Panc1 (cell line): ENCODE data around the gene TTC17. TPM values are rescaled to one million over a fixed set of nuclear protein-coding genes. Genes with fewer than 3 reads are reported as not detected.

Experiments
- ATAC-seq: fragments of 200-7000 bp; cut with Tn5 transposase; 2 replicates; pipeline ENCODE4 v1.9.1; 2020; ENCODE audit warnings: mild to moderate bottlenecking, moderate library complexity
- BruUV-seq: library from RNA; stranded (reverse); fragments of 400-500 nt; replicated peaks from 2 replicates; lab custom pipeline; 2021; lab: Mats Ljungman, UMichigan
- CTCF ChIA-PET: fragments of 300-600 bp; sonication (Branson Sonifier 250); formaldehyde crosslinking; loops from one replicate; lab custom pipeline; 2022; ENCODE audit warnings: antibody characterized with exemption; lab: Charles Lee
- POLR2A ChIA-PET: fragments of 300-600 bp; sonication (Branson Sonifier 250); formaldehyde crosslinking; loops from one replicate; lab custom pipeline; 2022; ENCODE audit warnings: antibody characterized with exemption; lab: Charles Lee
- DNase-seq: peaks from one replicate; pipeline ENCODE4 v3.0.0-alpha.2; 2010; ENCODE audit warnings: low read depth, low spot score
- H3K27ac ChIP-seq: 2 replicates; pipeline ENCODE4 v1.5.1; 2011; ENCODE audit warnings: mild to moderate bottlenecking, low read length, inconsistent platforms
- H3K27me3 ChIP-seq: fragments of 200-500 bp; sonication (Bioruptor generic); 2 replicates; pipeline ENCODE4 v1.6.0; 2014; ENCODE audit warnings: low read length, inconsistent platforms; ENCODE audit not compliant: control insufficient read depth, insufficient read depth
- H3K36me3 ChIP-seq: fragments of 200-500 bp; sonication (Bioruptor generic); 2 replicates; pipeline ENCODE4 v1.5.1; 2014; ENCODE audit warnings: inconsistent platforms, mild to moderate bottlenecking, low read length, moderate library complexity; ENCODE audit not compliant: control insufficient read depth, insufficient read depth
- H3K4me1 ChIP-seq: 2 replicates; pipeline ENCODE4 v1.5.1; 2011; ENCODE audit warnings: inconsistent platforms, mild to moderate bottlenecking, low read length, moderate library complexity; ENCODE audit not compliant: control insufficient read depth, insufficient read depth
- H3K4me3 ChIP-seq, 2 experiments: 2 replicates each; pipeline ENCODE4 v1.5.1; 2011 to 2012; ENCODE audit warnings: low read depth in 2 of 2, low read length in 2 of 2, mild to moderate bottlenecking in 2 of 2, inconsistent platforms in 1 of 2, moderate library complexity in 1 of 2
- H3K9me3 ChIP-seq: fragments of 200-500 bp; sonication (Bioruptor generic); 2 replicates; pipeline ENCODE4 v1.5.1; 2014; ENCODE audit warnings: low read depth, mild to moderate bottlenecking, inconsistent platforms, low read length, moderate library complexity; ENCODE audit not compliant: control insufficient read depth, insufficient read depth
- POLR2AphosphoS5 ChIP-seq: IDR thresholded peaks from 2 replicates; pipeline ENCODE4 v1.6.1; 2012; ENCODE audit warnings: mild to moderate bottlenecking, low read depth, low read length, moderate library complexity
- SIN3A ChIP-seq: IDR thresholded peaks from 2 replicates; pipeline ENCODE4 v1.6.1; 2012; ENCODE audit warnings: low read depth, mild to moderate bottlenecking, low read length, moderate library complexity, borderline replicate concordance; ENCODE audit not compliant: insufficient read depth
- TCF7L2 ChIP-seq: IDR thresholded peaks from 2 replicates; pipeline ENCODE4 v1.6.1; 2011; ENCODE audit warnings: mild to moderate bottlenecking, low read depth, low read length, inconsistent platforms
- in situ Hi-C: cut with HindIII; loops from 2 replicates; pipeline ENCODE4 v1.10.0; 2016; ENCODE audit warnings: low sequenced_read_pairs, low pct_unique_long_range_greater_than_20kb
- intact Hi-C: fragments of 100-400 bp; cut with micrococcal nuclease; formaldehyde crosslinking; loops from one replicate; pipeline ENCODE4 v1.10.0; 2022; ENCODE audit not compliant: unreplicated experiment
- total RNA-seq: library from RNA; stranded (reverse); gene quantifications from one replicate; pipeline ENCODE4 v1.2.1, GENCODE V29; 2021; ENCODE audit not compliant: unreplicated experiment
- TF ChIP-seq, protein P1 (sequence below): fragments of 450-650 bp; IDR thresholded peaks from 2 replicates; pipeline ENCODE4 v1.5.1; 2017; ENCODE audit warnings: mild to moderate bottlenecking
- TF ChIP-seq, protein P2 (sequence below), 2 experiments: IDR thresholded peaks; 2 replicates each; pipeline ENCODE4 v1.6.1; 2011 to 2012; ENCODE audit warnings: low read depth in 2 of 2, control low read depth in 1 of 2, low read length in 1 of 2, mild to moderate bottlenecking in 1 of 2, moderate library complexity in 1 of 2; ENCODE audit not compliant: insufficient read depth in 1 of 2

The TTC17 gene
- total RNA-seq, 1 experiment from 2014 or later, result 54.2 TPM

DNA sequence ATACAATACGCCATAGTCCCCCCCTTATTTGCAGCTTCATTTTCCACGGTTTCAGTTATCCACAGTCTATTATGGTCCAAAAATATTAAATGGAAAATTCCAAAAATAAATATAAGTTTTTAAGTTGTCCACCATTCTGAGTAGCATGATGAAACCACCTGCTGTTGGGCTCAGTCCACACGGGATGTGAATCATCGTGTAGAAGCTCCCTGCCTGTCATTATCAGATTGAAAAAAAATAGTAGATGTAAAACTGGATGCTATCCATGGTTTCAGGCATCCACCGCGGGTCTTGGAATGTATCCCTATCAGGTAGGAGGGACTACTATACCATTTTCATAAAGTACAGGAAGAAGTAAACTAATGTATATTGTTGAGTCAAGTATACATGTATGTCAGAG lies 127.4 kb downstream of the TTC17 start:
- ATAC-seq, result no peak
- POLR2A ChIA-PET, result no interaction called here
- TF ChIP-seq TCF7L2, result no peak

DNA sequence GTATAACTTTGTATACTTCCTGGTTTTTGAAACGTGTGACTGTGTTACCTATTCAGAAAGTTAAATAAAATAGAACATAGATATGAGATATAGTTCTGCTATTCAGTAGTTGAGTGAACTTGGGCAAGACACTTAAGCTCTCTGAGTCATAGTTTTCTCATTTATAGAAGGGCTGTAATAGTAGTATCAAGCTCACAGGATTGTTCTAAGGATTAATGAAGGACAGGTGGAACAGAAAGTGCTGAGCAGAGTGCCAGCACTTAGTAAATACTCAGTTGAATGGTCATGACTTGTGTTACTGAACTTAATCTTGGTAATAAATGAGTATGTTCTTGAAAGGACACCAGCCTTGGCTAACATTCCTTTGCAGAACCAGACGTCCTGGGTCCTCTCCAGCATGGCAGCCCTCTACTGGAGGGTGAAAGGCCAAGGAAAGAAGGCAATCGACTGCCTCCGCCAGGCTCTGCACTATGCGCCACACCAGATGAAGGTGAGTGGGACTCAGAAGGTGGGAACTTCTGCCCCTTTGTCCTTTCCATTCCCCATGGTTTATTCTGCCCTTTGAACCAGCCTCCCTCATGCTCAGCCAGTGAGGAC lies 131.2 kb downstream of the TTC17 start:
- in situ Hi-C loops, result no loop called here

More for the DNA sequence above, 127.4 kb downstream of the TTC17 start:
- H3K36me3 ChIP-seq, result no peaks in the 10 kb centered on the region; the same call in 1 of the 2 replicates
- in situ Hi-C loops, result no loop called here
- no peaks in the 10 kb centered on the region for H3K9me3 ChIP-seq
- H3K27ac ChIP-seq, result no peak overlapping the region
- DNase-seq, result no peak
- no peaks in the 10 kb centered on the region for H3K4me1 ChIP-seq
- H3K4me3 ChIP-seq, result no peak overlapping the region
- no TSS peak for BruUV-seq
- intact Hi-C loops, result no loop called here
- CTCF ChIA-PET, result no interaction called here
- no peaks in the 10 kb centered on the region for H3K27me3 ChIP-seq

More for the DNA sequence above, 131.2 kb downstream of the TTC17 start:
- intact Hi-C loops, result no loop called here
- BruUV-seq, result no TSS peak
- no peaks in the 10 kb centered on the region for H3K4me1 ChIP-seq
- no peak overlapping the region for H3K27ac ChIP-seq
- CTCF ChIA-PET, result no interaction called here
- POLR2A ChIA-PET, result no interaction called here
- DNase-seq (no peak), ATAC-seq (no peak)
- no peaks in the 10 kb centered on the region; the same call in none of the 2 replicates for H3K36me3 ChIP-seq
- TF ChIP-seq POLR2AphosphoS5, result no peak
- no peak for TF ChIP-seq TCF7L2
- no peak for TF ChIP-seq SIN3A
- TF ChIP-seq, protein P1, sequence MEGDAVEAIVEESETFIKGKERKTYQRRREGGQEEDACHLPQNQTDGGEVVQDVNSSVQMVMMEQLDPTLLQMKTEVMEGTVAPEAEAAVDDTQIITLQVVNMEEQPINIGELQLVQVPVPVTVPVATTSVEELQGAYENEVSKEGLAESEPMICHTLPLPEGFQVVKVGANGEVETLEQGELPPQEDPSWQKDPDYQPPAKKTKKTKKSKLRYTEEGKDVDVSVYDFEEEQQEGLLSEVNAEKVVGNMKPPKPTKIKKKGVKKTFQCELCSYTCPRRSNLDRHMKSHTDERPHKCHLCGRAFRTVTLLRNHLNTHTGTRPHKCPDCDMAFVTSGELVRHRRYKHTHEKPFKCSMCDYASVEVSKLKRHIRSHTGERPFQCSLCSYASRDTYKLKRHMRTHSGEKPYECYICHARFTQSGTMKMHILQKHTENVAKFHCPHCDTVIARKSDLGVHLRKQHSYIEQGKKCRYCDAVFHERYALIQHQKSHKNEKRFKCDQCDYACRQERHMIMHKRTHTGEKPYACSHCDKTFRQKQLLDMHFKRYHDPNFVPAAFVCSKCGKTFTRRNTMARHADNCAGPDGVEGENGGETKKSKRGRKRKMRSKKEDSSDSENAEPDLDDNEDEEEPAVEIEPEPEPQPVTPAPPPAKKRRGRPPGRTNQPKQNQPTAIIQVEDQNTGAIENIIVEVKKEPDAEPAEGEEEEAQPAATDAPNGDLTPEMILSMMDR, result no peak
- TF ChIP-seq, protein P2, sequence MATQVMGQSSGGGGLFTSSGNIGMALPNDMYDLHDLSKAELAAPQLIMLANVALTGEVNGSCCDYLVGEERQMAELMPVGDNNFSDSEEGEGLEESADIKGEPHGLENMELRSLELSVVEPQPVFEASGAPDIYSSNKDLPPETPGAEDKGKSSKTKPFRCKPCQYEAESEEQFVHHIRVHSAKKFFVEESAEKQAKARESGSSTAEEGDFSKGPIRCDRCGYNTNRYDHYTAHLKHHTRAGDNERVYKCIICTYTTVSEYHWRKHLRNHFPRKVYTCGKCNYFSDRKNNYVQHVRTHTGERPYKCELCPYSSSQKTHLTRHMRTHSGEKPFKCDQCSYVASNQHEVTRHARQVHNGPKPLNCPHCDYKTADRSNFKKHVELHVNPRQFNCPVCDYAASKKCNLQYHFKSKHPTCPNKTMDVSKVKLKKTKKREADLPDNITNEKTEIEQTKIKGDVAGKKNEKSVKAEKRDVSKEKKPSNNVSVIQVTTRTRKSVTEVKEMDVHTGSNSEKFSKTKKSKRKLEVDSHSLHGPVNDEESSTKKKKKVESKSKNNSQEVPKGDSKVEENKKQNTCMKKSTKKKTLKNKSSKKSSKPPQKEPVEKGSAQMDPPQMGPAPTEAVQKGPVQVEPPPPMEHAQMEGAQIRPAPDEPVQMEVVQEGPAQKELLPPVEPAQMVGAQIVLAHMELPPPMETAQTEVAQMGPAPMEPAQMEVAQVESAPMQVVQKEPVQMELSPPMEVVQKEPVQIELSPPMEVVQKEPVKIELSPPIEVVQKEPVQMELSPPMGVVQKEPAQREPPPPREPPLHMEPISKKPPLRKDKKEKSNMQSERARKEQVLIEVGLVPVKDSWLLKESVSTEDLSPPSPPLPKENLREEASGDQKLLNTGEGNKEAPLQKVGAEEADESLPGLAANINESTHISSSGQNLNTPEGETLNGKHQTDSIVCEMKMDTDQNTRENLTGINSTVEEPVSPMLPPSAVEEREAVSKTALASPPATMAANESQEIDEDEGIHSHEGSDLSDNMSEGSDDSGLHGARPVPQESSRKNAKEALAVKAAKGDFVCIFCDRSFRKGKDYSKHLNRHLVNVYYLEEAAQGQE (IDR thresholded peaks at IDR 0.05; ENCODE audit: insufficient read depth in 1 of 2, low read depth in 2 of 2, low read length in 1 of 2), result no peak
- H3K27me3 ChIP-seq, result no peaks in the 10 kb centered on the region
- H3K9me3 ChIP-seq, result no peaks in the 10 kb centered on the region
- H3K4me3 ChIP-seq, result no peak overlapping the region
